GM12872 (cell line): Measurements from ENCODE around the gene GRID1.

ENCODE experiments used
- TF ChIP-seq, protein P1 (sequence below): IDR thresholded peaks from 3 replicates; pipeline ENCODE4 v1.5.1; 2011; ENCODE audit warnings: low read depth, mild to moderate bottlenecking, low read length, moderate library complexity; ENCODE audit not compliant: insufficient read depth

GRID1 gene

DNA sequence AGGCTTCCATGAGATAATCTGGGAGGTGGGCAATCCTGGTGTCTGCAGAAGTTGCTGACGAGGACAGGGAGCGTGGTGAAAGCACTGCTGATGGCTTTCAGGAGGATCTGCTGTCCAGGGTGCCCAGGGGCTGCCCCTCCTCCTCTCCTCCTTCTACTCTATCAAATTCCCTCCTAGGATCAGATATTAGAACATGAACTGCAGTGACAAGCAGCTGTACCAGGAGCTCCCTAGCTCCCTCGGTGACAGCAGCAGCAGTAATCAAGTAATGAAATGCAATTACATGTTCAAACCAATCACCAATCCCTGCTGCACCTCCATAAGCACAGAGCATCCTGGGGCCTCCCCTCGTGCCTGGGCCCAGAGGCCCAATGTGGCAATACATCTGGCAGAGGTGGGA, 46.9 kb downstream of the GRID1 start:
- TF ChIP-seq, protein P1, sequence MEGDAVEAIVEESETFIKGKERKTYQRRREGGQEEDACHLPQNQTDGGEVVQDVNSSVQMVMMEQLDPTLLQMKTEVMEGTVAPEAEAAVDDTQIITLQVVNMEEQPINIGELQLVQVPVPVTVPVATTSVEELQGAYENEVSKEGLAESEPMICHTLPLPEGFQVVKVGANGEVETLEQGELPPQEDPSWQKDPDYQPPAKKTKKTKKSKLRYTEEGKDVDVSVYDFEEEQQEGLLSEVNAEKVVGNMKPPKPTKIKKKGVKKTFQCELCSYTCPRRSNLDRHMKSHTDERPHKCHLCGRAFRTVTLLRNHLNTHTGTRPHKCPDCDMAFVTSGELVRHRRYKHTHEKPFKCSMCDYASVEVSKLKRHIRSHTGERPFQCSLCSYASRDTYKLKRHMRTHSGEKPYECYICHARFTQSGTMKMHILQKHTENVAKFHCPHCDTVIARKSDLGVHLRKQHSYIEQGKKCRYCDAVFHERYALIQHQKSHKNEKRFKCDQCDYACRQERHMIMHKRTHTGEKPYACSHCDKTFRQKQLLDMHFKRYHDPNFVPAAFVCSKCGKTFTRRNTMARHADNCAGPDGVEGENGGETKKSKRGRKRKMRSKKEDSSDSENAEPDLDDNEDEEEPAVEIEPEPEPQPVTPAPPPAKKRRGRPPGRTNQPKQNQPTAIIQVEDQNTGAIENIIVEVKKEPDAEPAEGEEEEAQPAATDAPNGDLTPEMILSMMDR: no peak

DNA sequence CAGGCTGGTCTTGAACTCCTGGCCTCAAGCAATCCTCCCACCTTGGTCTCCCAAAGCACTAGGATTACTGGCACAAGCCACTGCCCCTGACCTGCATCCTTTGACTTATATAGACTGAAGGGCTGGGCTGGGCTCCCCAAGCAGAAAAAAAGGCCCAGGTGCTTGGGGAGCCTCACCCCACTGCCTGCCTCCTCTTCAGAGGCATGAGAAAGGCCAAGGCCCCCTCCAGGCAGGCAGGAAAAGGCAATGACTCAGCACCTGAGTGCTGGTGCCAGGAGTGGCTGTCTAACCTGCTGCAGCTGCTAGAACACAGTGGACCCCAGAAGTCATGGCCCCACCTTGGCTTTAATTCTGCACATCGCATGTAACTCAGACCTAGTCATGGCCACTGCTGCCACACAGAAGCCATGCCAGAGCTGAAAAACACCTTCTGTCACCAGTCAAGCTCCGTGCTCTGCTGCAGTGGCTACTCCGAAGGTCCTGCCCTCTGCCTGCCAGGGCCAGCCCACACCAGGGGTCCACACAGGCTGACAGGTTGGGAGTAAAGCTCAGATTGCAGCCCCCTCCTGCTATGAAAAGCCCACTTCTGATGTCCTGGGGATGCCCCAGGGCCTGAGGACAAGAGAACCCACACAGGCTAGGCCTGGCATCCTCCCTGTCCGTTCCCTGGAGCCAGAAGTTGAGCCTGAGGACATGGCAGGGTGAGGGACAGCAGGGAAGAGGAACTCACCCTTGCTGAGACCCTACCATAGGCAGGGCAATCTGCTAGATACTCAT, 48.5 kb downstream of the GRID1 start:
- TF ChIP-seq, protein P1: no peak

DNA sequence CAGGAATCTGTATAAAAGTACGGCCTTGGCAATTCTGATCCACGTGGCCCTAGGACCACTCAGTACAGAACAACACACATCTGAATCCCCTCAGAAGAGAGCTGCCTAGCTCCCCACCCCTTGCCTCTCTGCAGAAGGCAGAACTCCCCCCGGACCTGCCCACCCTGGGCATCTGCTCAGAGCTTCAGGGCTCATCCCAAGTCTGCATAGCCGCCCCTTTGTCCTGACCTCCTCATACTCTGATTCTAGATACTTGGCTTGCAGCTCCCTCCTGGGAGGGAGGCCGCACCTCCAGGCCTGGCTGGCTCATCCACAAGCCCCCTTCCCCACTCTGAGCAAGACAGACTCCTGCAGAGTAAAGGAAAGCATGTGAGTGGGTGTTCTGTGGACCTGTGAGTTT, 49.6 kb downstream of the GRID1 start:
- TF ChIP-seq, protein P1: no peak

DNA sequence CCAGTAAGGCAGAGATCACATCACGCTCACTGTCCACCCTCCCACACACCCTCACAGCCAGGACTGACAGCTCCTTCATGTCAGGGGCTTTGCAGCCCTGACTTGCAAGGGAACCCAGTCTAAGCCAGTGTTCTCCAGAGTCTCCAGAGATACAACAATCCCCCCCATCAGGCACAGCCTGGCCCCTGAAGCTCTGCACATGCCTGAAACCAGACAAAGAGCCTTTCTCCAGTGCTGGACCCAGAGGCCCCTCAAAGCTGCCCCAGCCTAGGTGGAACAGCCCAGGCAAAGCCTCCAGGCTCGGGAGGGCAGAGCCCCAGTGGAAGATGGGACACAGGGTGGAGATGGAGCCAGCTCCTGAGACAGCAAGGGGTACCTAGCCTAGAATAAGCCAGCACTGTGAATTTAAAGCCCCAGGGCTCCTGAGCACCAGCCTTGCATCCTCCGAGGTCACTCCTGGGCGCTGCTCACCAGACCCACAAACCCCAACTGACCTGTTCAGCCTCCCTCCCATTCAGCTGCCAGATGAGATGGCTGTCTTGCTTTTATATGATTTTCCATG, 50.2 kb downstream of the GRID1 start:
- TF ChIP-seq, protein P1: no peak

DNA sequence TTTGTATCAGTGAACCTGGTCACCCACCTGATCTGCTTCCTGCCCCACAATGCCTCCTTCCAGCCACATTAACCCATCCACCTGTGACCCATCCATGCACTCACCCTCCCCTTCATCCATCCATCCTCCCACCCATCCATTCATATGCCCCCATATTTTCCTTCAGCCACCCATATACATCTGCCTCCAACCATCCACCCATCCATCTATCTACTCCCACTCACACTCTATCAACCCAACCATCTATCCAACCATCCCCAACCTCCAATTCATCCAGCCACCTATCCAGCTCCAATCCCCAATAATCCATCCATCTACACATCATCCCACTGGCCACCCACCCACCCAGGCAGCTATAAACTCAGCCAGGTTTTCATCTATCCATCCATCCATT, 51.0 kb downstream of the GRID1 start:
- TF ChIP-seq, protein P1: no peak

DNA sequence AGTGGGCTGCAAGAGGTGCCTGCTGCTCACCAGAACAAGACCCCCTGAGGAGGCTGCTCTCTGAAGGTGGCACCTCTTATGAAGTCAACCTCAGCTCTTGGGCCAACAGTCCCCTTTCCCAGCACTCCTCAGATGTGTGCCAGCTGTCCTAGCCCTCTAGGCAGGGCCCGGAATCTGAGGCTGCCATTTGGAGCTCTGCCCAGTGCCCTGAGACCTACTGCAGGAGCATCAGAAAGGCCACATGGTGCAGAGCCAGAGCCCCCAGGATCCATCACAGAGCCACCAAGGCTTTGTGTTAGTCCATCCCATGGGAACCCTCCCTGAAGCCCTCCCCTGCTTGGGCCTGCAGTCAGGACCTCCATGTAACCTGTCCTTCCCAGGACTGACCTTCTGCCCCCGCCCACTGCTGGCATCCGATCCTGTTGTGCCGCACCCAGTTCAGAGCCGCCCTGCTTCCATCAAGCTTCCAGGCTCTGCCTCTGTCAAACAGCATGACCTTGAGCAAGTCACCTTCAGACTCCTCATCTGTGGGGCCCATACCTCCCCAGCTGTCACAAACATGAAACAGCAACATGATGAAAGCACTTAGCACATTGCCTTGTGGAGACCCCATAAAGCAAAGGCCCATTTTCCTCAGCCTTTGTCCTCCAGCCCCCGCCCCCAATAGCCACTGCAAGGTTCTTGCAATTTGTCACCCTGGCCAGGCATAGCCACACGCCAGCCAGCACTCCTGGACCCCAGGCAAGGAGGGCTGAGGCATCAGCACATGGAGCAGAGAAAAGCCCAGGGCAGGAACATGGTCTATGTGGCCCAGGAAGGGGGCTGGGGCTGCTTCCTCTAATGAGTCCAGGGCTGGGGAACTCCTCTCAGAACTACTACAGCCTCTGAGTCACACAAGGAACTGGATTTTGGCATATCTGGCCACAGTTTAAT, 51.7 kb downstream of the GRID1 start:
- TF ChIP-seq, protein P1: no peak

DNA sequence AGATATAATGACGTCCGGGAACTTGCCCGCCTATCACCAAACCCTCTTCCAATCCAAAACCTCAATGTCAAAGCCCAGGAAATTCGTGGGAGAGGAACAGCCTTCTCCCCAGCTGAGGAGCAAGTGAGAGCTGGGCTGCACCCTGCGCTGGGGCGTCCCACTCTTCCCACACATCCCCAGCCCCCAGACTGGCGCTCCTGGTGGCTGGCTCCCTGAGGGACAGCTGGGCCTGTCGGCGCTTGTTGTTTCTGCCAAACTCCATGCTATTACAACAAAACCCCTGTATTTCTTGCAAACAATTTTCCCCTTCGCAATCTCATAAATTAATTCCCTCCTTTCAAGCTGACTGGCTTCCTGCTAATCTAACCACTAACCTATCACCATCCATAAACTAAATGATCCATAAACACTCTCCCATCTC, 53.0 kb downstream of the GRID1 start:
- TF ChIP-seq, protein P1: no peak
